NCI-H460 (cell line): ENCODE measurements around the gene RFPL3. TPM values are rescaled to one million over a fixed set of nuclear protein-coding genes. Genes with fewer than 3 reads are reported as not detected.

Experiments used
- DNase-seq: peaks from one replicate; pipeline ENCODE4 v3.0.0-alpha.2; 2016; ENCODE audit warnings: low read depth; ENCODE audit errors: extremely low read depth
- small RNA-seq, 2 experiments: library from RNA; depleted of rRNA; stranded (forward); fragments of <200 nt; gene quantifications; one replicate each; pipeline ENCODE3, GENCODE V24; 2014
- total RNA-seq: library from RNA; depleted of rRNA; stranded (reverse); fragments of >200 nt; shearing (Covaris generic); gene quantifications from 2 replicates; pipeline ENCODE4 v1.2.3, GENCODE V29; 2014; rRNA removed

RFPL3 gene
- total RNA-seq, 1 experiment from 2014 or later = not detected

DNA sequence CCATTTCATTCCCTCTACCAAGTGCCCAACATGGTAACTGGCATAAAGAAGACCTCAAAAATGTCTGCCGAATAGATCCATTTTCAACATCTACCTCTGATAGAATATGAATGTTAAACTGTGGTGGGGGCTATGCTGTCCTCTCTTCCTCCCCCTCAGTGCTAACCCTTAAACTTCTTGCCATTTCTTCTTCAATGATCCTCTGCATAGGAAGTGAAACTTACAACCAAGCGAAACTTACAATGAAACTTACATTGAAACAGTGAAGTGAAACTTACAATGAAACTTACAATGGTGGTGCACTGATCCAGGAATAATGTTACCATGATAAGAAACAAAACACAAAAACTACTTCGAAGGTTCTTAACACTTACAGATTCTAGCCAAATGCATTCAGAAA is 49.6 kb downstream of the RFPL3 start:
- no peak for DNase-seq

DNA sequence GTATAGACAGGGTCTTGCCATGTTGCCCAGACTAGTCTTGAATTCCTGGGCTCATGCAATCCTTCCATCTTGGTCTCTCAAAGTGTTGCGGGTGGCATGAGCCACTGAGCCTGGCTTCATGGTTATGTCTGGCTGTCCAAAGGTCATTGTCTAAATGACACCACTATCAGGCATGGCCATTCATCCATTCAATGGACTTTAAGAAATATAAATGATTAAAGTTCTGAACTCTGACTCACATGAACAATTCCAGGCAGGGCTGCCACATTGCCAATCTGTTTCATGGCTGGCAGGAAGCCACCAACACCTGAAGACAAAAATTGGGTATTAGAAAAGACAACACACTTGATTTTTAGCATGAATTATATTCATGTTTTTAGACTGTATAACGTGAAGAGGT is 50.3 kb downstream of the RFPL3 start:
- DNase-seq = no peak

DNA sequence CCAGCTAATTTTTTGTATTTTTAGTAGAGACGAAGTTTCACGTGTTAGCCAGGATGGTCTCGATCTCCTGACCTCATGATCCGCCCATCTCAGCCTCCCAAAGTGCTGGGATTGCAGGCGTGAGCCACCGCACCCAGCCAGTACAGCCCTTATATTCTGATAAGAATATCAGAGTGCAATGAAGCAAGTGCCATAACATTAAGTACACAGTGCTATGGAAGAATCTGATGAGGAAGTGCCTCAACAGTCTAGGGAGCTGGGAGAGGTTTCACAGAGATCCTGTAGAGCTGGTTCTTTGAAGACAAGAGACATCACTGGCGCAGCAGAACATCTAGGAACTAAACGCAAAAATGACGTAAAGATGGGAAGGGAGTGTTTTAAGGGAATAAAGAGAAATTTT is 52.3 kb downstream of the RFPL3 start:
- DNase-seq = no peak

DNA sequence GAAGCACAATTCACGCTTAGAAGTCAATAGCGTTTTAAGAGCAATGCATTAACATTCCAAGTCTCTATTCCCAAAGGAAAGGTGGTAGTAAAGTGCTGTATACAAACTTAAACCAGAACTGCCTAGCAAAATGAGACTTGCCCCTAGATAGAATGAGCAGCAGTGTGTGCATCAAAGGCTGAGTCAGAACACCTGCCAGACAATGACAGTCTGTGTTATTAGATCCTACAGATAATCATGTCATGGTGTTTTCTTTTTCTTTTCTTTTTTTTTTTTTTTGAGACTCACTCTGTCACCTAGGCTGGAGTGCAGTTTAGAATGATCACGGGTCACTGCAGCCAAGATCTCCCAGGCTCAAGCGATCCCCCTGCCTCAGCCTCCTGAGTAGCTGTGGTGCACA is 52.8 kb downstream of the RFPL3 start:
- no peak for DNase-seq

Small RNA genes within 50 kb of the gene (small RNA-seq; reads per million reads assigned to genes)
- 0 reads per million in 2 experiments for gene AL021937.2
- gene IGLVIVOR22-2 = 0 reads per million in 2 experiments
- 0 reads per million in 2 experiments for gene RF02171
- 0 reads per million in 2 experiments for gene RF02172

Other genes starting within 250 kb of the RFPL3 start
- not detected in 2 replicates for gene C22orf42, start 198.6 kb upstream of the RFPL3 start, total RNA-seq
- gene RFPL2, start 152.8 kb upstream of the RFPL3 start, total RNA-seq = 0.30 and 0.63 TPM in 2 replicates
- gene SLC5A4, start 102.5 kb upstream of the RFPL3 start, total RNA-seq = not detected in 2 replicates
- 75.7 and 76.9 TPM in 2 replicates for gene RTCB, start 54.4 kb downstream of the RFPL3 start, total RNA-seq
- gene BPIFC, start 106.6 kb downstream of the RFPL3 start, total RNA-seq = not detected in 2 replicates
- 70.5 and 77.6 TPM in 2 replicates for gene FBXO7, start 116.9 kb downstream of the RFPL3 start, total RNA-seq